RKO (cell line): Measurements from ENCODE around the gene POLN.
"Not testable (repeated sequence)": the region's sequence is repeated elsewhere in the genome, so short reads cannot be mapped to it uniquely, and the experiment has no call there.

Source experiments
- DNase-seq: peaks from one replicate; pipeline ENCODE4 v3.0.0-alpha.2; 2016; ENCODE audit warnings: low spot score

The POLN gene

GRCh38 chr4:2163311-2163821 lies 78.6 kb downstream of the POLN start:
- no peak for DNase-seq

GRCh38 chr4:2161092-2161703 lies 80.7 kb downstream of the POLN start:
- DNase-seq, result not testable (repeated sequence)

GRCh38 chr4:2159931-2160330 lies 82.0 kb downstream of the POLN start:
- DNase-seq, result no peak

GRCh38 chr4:2155246-2155645 lies 86.7 kb downstream of the POLN start:
- DNase-seq, result no peak

GRCh38 chr4:2154215-2154740 lies 87.6 kb downstream of the POLN start:
- no peak for DNase-seq

- DNase-seq, result no peak
Observed at GRCh38 chr4:2151544-2151943, 90.4 kb downstream of the POLN start.

GRCh38 chr4:2150076-2150475 lies 91.8 kb downstream of the POLN start:
- no peak for DNase-seq

GRCh38 chr4:2142630-2143427 lies 99.1 kb downstream of the POLN start:
- no peak for DNase-seq

GRCh38 chr4:2141762-2142451 lies 100.0 kb downstream of the POLN start:
- DNase-seq, result no peak

GRCh38 chr4:2141022-2141761 lies 100.7 kb downstream of the POLN start:
- DNase-seq, result no peak

- DNase-seq, result no peak
Observed at GRCh38 chr4:2138846-2139500, 102.9 kb downstream of the POLN start.

GRCh38 chr4:2136726-2137125 lies 105.2 kb downstream of the POLN start:
- DNase-seq, result no peak

- DNase-seq, result no peak
Observed at GRCh38 chr4:2135083-2135482, 106.8 kb downstream of the POLN start.

GRCh38 chr4:2132438-2132837 lies 109.5 kb downstream of the POLN start:
- peak; percentile 18 for DNase-seq

- no peak for DNase-seq
Observed at GRCh38 chr4:2127609-2128332, 114.2 kb downstream of the POLN start.

GRCh38 chr4:2126309-2127043 lies 115.4 kb downstream of the POLN start:
- no peak for DNase-seq

GRCh38 chr4:2125831-2126230 lies 116.1 kb downstream of the POLN start:
- no peak for DNase-seq

- no peak for DNase-seq
Observed at GRCh38 chr4:2125023-2125422, 116.9 kb downstream of the POLN start.

GRCh38 chr4:2116687-2117400 lies 125.1 kb downstream of the POLN start:
- no peak for DNase-seq
